ENCODE data around the gene MTMR12. TPM values are rescaled to one million over a fixed set of nuclear protein-coding genes. Genes with fewer than 3 reads are reported as not detected.
A peak's percentile ranks its signal among the peaks of the same experiment; 100 is the strongest.

MTMR12 gene
- total RNA-seq, 1 donor from 2014 or later, result 41.3 TPM

GRCh38 chr5:32182463-32183063 is 130.2 kb downstream of the MTMR12 start:
- H3K27ac ChIP-seq, result no peak overlapping the region
- no peaks in the 10 kb centered on the region for H3K4me1 ChIP-seq
- no peaks in the 10 kb centered on the region for H3K9me3 ChIP-seq
- TF ChIP-seq CTCF (IDR thresholded peaks at IDR 0.05), result no peak
- DNase-seq (no peak), ATAC-seq (peak; percentile 26)
- H3K4me3 ChIP-seq, result no peak overlapping the region
- H3K27me3 ChIP-seq, result no peaks in the 10 kb centered on the region
- no peaks in the 10 kb centered on the region for H3K36me3 ChIP-seq
- intact Hi-C loops (cut with DNase I), result no loop called here

Other genes starting within 250 kb of the MTMR12 start
- gene GOLPH3, start 138.6 kb downstream of the MTMR12 start, total RNA-seq, result 112 TPM
- 60.4 TPM for gene ZFR, start 131.8 kb upstream of the MTMR12 start, total RNA-seq

Measured in upper lobe of right lung (tissue), 1 donor.